Body of pancreas (tissue), 4 donors: Measurements from ENCODE around the gene TNRC18.
A peak's percentile ranks its signal among the peaks of the same experiment; 100 is the strongest.
"Not testable (repeated sequence)": the region's sequence is repeated elsewhere in the genome, so short reads cannot be mapped to it uniquely, and the experiment has no call there.

Source experiments
- CTCF ChIP-seq, 7 experiments: fragments of 450-650 bp in 4 of 7; fragments of 200-600 bp in 3 of 7; sonication (generic) in 3 of 7; IDR thresholded peaks; one replicate each; pipeline ENCODE4 v1.5.1; 2016 to 2019; ENCODE audit warnings: antibody characterized with exemption in 7 of 7
- POLR2A ChIP-seq, 3 donors: fragments of 450-650 bp; IDR thresholded peaks; one replicate each; pipeline ENCODE4 v1.6.1; 2016; ENCODE audit warnings: antibody characterized with exemption in 3 of 3, mild to moderate bottlenecking in 2 of 3

GRCh38 chr7:5365976-5366625 is 57.5 kb downstream of the TNRC18 start:
- TF ChIP-seq CTCF (IDR thresholded peaks at IDR 0.05): peak; percentile 71 to 91 (median 86)
- TF ChIP-seq POLR2A (IDR thresholded peaks at IDR 0.05): not testable (repeated sequence)
